DMS114 treated with DMSO at 0.1 percent for 48 hours (cell line): ENCODE measurements around the gene MGAT4C.
"Not testable (repeated sequence)": the region's sequence is repeated elsewhere in the genome, so short reads cannot be mapped to it uniquely, and the experiment has no call there.

Source experiments
- DNase-seq: peaks from one replicate; lab custom pipeline; 2025; ENCODE audit not compliant: unreplicated experiment; lab: John Stamatoyannopoulos, UW

Gene MGAT4C

DNA sequence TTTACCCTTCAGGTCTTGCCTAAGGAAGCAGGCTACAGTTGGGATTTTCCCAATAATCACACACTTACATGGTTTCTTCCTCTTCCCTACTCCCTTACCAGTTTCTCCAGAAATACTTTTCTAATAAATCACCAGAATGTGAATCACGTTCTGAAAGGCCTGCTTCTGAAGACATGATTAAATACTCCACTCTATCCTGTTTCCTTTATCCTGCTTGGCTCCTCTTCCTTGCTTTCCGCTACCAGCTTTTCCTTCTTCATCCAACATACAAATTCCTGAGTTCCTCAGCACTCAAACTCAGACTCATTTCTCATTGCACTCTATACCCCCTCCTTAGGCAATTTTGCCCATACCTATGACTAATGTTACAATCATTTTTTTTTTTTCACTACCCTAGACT lies 118.3 kb downstream of the MGAT4C start:
- DNase-seq, result no peak

DNA sequence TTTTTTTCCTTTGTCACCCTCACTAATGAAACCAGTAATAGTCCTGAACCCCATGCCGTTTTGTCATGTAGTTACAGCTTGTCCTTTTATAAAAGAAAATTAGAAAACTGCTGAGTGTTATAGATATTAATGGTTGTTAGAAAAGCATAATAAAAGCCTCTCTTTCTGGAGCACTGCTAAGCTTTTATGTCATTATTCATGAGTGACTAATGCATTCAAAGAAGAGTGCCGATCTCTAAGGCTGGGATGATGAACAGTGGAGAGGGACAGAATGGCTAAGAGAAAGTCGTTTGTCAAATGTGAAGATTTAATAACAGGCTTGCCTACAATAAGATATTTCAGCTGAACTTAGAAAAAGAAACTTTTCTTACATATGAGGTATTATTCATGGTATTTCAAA lies 121.6 kb downstream of the MGAT4C start:
- no peak for DNase-seq

DNA sequence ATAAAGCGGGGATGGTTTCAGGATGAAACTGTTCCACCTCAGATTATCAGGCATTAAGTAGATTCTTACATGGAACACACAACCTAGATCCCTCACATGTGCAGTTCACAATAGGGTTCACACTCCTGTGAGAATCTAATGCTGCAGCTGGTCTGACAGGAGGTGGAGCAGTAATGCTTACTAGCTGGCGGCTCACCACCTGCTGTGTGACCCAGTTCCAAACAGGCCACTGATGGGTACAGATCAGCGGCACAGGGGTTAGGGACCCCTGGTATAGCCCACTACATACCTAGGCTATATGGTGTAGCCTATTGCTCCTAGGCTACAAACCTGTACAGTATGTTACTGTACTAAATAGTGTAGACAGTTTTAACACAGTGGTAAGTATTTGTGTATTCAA lies 129.3 kb downstream of the MGAT4C start:
- DNase-seq, result not testable (repeated sequence)

GRCh38 chr12:86122846-86123468 lies 133.2 kb downstream of the MGAT4C start:
- no peak for DNase-seq

GRCh38 chr12:86118161-86118560 lies 138.0 kb downstream of the MGAT4C start:
- no peak for DNase-seq

- DNase-seq, result no peak
These were observed 138.5 kb downstream of the MGAT4C start for GRCh38 chr12:86117711-86118110.

DNA sequence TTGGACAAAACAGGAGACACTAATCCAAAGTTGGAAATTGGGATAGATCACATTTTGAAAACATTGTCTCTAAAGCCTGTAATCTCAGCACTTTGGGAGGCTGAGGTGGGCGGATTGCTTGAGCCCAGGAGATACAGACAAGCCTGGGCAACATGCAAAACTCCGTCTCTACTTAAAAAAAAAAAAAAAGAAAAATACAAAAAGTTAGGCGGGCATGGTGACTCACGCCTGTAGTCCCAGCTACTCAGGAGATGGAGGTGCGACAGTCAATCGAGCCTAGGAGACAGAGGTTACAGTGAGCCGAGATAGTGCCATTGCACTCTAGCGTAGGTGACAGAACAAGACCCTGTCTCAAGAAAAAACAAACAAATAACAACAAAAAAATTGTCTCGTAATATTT lies 152.1 kb downstream of the MGAT4C start:
- no peak for DNase-seq

- DNase-seq, result no peak
These were observed 159.0 kb downstream of the MGAT4C start for GRCh38 chr12:86097161-86097560.

DNA sequence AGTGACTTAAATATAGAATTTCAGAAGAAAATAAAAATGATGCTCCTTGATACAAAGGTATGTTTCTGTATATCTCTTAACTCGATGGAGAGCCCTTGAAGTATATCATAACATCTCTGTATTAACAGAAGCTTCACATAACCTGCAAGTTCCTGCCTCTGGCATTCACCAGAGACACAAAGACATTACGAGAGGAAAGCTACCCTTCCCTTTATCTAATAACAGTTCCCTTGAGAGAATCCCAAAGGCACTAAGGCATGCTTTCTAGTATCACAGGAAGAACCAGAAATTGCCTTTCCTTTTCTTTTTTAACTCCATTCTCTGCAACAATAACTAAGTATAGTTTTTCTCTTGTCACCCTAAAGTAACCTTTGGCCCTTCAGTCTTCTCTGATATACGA lies 164.5 kb downstream of the MGAT4C start:
- no peak for DNase-seq

- no peak for DNase-seq
These were observed 174.3 kb downstream of the MGAT4C start for GRCh38 chr12:86081843-86082242.

DNA sequence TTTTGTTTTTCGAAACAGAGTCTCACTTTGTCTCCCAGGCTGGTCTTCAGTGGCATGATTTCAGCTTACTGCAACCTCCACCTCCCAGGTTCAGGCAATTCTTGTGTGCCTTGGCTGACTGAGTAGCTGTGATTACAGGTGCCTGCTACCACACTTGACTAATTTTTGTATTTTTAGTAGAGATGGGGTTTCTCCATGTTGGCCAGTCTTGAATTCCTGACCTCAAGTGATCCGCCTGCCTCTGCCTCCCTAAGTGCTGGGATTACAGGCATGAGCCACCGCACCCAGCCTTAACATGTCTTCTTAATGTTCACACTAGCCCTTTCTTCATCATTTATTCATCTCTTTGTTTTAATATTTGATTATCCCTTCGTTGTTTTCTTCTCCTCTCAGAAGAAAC lies 197.1 kb downstream of the MGAT4C start:
- DNase-seq, result not testable (repeated sequence)

DNA sequence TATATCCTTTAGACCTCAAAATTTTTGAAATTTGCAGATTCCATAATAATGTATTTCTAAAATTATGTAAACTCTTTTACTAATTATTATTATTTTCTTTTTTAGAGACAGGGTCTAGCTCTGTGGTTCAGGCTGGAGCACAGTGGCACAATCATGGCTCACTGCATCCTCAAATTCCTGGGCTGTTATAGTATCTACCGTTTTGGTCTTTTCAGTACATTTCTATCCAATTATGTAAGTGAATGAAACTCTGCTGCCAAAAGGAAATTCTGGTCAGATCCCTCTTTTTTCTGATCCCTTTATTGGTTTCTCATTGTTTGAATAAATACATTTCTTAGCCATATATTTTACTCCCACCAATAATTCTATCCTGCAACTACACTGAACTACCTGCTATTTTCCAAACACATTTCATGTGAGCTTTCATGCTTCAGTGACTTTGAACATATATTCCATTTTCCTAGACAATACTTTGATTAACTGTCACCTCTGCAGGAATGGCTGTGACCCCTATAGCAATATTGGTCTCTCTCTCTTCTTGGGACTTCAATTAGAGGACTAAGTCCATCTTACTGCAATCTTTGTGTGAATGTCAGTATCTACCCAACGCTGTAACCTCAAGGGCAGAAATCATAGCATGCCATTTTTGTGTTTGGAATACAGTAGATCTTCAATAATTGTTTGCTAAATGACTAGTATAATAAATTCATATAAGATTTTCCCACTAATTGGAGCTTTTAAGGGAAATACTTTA lies 198.9 kb downstream of the MGAT4C start:
- no peak for DNase-seq

DNA sequence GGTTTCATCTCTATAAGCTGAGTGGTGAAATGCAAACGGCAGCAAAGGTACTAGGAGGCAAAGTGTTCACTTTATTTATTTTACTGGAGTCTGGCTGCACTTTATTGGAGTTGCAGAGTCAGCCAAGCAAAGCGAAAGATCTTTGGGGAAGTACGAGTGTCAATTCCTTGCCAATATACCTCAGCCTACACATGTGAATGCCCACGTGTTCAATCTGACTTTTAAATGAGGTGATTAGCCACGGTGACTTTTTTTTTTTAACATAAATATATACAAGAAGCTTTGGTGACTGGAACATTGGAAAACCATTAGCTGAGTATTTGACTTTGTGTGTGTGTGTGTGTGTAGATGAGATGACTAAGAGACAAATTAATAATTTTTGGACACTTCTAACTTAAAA lies 203.3 kb downstream of the MGAT4C start:
- DNase-seq, result no peak

GRCh38 chr12:86050010-86050409 lies 206.2 kb downstream of the MGAT4C start:
- DNase-seq, result no peak

DNA sequence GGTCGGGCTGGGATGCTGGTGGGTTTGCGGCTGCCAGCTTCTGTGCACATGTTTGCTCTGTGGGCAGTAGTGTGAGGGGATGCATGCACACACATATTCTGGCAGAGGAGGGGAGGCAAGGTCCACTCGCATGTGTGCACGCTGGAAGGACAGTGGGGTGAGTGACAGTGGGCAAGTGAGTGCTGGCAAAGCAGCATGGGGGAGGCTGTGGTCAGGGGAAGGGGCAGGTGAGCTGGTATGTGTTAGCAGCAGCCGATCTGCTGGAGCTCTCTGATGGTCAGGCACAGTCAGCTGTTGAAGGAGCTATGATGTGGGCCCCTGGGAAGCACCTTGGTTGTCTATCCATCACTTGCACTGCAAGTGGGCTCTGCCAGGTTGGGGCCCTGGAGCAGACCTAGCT lies 211.8 kb downstream of the MGAT4C start:
- no peak for DNase-seq

GRCh38 chr12:86042062-86042461 lies 214.1 kb downstream of the MGAT4C start:
- DNase-seq, result no peak

- no peak for DNase-seq
These were observed 237.8 kb downstream of the MGAT4C start for GRCh38 chr12:86018361-86018760.

- no peak for DNase-seq
These were observed 241.2 kb downstream of the MGAT4C start for GRCh38 chr12:86015026-86015425.

- no peak for DNase-seq
These were observed 249.5 kb downstream of the MGAT4C start for GRCh38 chr12:86006727-86007126.

DNA sequence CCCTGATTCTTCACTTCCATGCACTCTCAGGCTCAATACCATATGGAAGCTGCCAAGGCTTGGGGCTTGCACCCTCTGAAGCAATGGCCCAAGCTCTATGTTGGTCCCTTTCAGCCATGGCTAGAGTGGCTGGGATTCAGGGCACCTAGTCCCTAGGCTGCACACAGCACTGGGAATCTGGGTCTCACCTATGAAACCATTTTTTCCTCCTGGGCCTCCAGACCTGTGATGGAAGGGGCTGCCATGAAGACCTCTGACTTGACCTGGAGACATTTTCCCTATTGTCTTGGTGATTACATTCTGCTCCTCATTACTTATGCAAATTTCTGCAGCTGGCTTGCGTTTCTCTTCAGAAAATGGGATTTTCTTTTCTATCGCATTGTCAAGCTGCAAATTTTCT lies 258.1 kb downstream of the MGAT4C start:
- DNase-seq, result no peak

DNA sequence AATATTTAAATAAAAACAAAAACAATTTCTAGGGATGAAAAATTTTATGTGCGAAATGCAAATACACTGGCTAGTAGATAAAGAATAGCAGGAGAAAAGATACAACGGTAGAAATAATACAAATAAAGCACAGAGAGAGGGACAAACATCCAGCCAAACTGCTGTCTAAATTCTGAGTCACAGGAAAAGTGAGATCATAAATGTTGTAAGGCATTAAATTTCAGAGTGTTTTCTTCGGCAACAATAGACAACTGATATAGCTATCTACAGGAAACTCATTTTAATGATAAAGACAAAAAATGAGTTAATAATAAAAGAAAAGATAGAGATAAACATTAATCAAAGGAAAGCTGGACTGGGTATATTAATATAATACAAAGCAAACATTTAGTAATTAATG lies 259.9 kb downstream of the MGAT4C start:
- no peak for DNase-seq

- no peak for DNase-seq
These were observed 262.4 kb downstream of the MGAT4C start for GRCh38 chr12:85993746-85994145.

DNA sequence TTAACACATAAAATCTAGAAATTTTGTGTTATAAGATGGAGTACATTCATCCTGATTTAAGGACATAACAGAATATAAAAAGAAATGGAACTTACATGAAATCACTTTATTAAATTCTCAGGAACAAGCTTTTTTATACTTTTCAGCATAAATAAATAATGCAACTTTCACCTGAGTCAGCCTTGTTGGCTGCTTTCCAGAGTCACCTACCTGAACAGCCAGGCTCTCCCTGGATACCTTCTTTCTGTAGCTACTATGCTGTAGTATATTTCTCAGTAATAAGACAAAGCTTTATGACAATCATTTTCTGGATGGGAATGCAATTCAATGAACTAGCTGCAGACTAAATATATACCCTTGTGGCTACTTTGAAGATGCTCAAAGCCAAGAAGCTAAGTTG lies 270.2 kb downstream of the MGAT4C start:
- DNase-seq, result no peak
